Keratinocyte (primary cell): ENCODE measurements around the gene IFI27L2. TPM values are rescaled to one million over a fixed set of nuclear protein-coding genes. Genes with fewer than 3 reads are reported as not detected.

Experiments
- DNase-seq: peaks from one replicate; pipeline ENCODE4 v3.0.0-alpha.2; 2011; ENCODE audit warnings: low read depth, missing footprints, low spot score
- FAIRE-seq: peaks from 2 replicates; lab custom pipeline; 2011; peaks lifted over from hg19 to GRCh38; lab: Jason Lieb, UNC
- H2AFZ ChIP-seq: 2 replicates; pipeline ENCODE4 v1.6.0; 2012; ENCODE audit warnings: low read length, control low read depth, inconsistent platforms; ENCODE audit not compliant: control insufficient read depth
- H3K27ac ChIP-seq: 2 replicates; pipeline ENCODE4 v1.5.1; 2011; ENCODE audit warnings: low read length; ENCODE audit not compliant: control insufficient read depth, insufficient read depth
- H3K27me3 ChIP-seq: 3 replicates; pipeline ENCODE4 v1.6.0; 2011; ENCODE audit warnings: low read length; ENCODE audit not compliant: control insufficient read depth, insufficient read depth; ENCODE audit errors: extremely low read depth
- H3K36me3 ChIP-seq, 2 experiments: 2 replicates in 1 of 2; 3 replicates in 1 of 2; pipeline ENCODE4 v1.5.1; 2011; ENCODE audit warnings: low read length in 2 of 2, mild to moderate bottlenecking in 1 of 2; ENCODE audit not compliant: control insufficient read depth in 2 of 2, insufficient read depth in 2 of 2; ENCODE audit errors: extremely low read depth in 1 of 2
- H3K4me1 ChIP-seq: 3 replicates; pipeline ENCODE4 v1.5.1; 2011; ENCODE audit warnings: low read length; ENCODE audit not compliant: control insufficient read depth, insufficient read depth; ENCODE audit errors: extremely low read depth
- H3K4me2 ChIP-seq: 3 replicates; pipeline ENCODE4 v1.6.0; 2011; ENCODE audit warnings: low read depth, low read length; ENCODE audit not compliant: control insufficient read depth, insufficient read depth; ENCODE audit errors: extremely low read depth
- H3K4me3 ChIP-seq, 3 experiments: fragments of 200-600 bp in 1 of 3; sonication (generic) in 1 of 3; 2 replicates in 2 of 3; 3 replicates in 1 of 3; pipeline ENCODE4 v1.5.1; 2011 to 2016; ENCODE audit warnings: low read length in 3 of 3, mild to moderate bottlenecking in 3 of 3, control low read depth in 2 of 3, inconsistent platforms in 1 of 3, low read depth in 1 of 3, mixed read lengths in 1 of 3, mixed run types in 1 of 3, moderate library complexity in 1 of 3; ENCODE audit not compliant: control insufficient read depth in 2 of 3, insufficient read depth in 2 of 3; ENCODE audit errors: extremely low read depth in 1 of 3
- H3K79me2 ChIP-seq: 2 replicates; pipeline ENCODE4 v1.6.0; 2012; ENCODE audit warnings: low read length; ENCODE audit not compliant: control insufficient read depth, insufficient read depth
- H3K9ac ChIP-seq: 3 replicates; pipeline ENCODE4 v1.6.0; 2011; ENCODE audit warnings: low read length; ENCODE audit not compliant: control insufficient read depth, insufficient read depth; ENCODE audit errors: extremely low read depth
- H3K9me1 ChIP-seq: 3 replicates; pipeline ENCODE4 v1.6.0; 2011; ENCODE audit warnings: low read length; ENCODE audit not compliant: control insufficient read depth, insufficient read depth; ENCODE audit errors: extremely low read depth
- H3K9me3 ChIP-seq: 2 replicates; pipeline ENCODE4 v1.5.1; 2012; ENCODE audit warnings: low read depth, low read length; ENCODE audit not compliant: control insufficient read depth
- H4K20me1 ChIP-seq: 3 replicates; pipeline ENCODE4 v1.6.0; 2011; ENCODE audit warnings: low read length; ENCODE audit not compliant: control insufficient read depth, insufficient read depth; ENCODE audit errors: extremely low read depth
- EZH2 ChIP-seq: IDR thresholded peaks from one replicate; pipeline ENCODE4 v1.6.1; 2012; ENCODE audit warnings: inconsistent platforms, mild to moderate bottlenecking, low read length, moderate library complexity
- dilution Hi-C: fragments of 300-500 bp; cut with MboI; formaldehyde crosslinking; loops from one replicate; pipeline ENCODE4 v1.7.0; 2020; ENCODE audit warnings: low sequenced_read_pairs; ENCODE audit not compliant: extremely low pct_ligation_motif_present
- polyA plus RNA-seq, 5 experiments: library from polyadenylated mRNA; depleted of rRNA in 3 of 5; stranded (reverse) in 3 of 5; stranded (forward) in 1 of 5; unstranded in 1 of 5; fragments of >200 nt; gene quantifications; 1 replicate in 1 of 5; 2 replicates in 3 of 5; 3 replicates in 1 of 5; pipeline versions ENCODE4 v1.2.1 to v1.2.3, GENCODE V29; 2011 to 2012; ENCODE audit warnings: missing spikeins in 2 of 5, low read depth in 1 of 5, low replicate concordance in 1 of 5
- TF ChIP-seq, protein P1 (sequence below), 3 experiments: IDR thresholded peaks in 1 of 3; conservative IDR thresholded peaks in 1 of 3; optimal IDR thresholded peaks in 1 of 3; 2 replicates in 2 of 3; 3 replicates in 1 of 3; pipeline versions ENCODE3 to v1.5.1; 2011; ENCODE audit warnings: low read length in 3 of 3, mild to moderate bottlenecking in 3 of 3, moderate library complexity in 2 of 3, control low read depth in 1 of 3, inconsistent platforms in 1 of 3; ENCODE audit not compliant: insufficient read depth in 2 of 3; ENCODE audit errors: extremely low read depth in 1 of 3

The IFI27L2 gene
- polyA plus RNA-seq, 1 donor (not counting 4 experiments of a cell fraction or from before 2014, with no cell fraction given): 67.5 TPM

- DNase-seq: peak; percentile 55
- H3K36me3 ChIP-seq: no peaks in the 10 kb centered on the region
- no peak overlapping the region for H3K27ac ChIP-seq
- H2AFZ ChIP-seq: peak overlapping the region; percentile 81
- H3K9me1 ChIP-seq: no peaks in the 10 kb centered on the region
- H3K4me3 ChIP-seq: no peak overlapping the region
- no peak for TF ChIP-seq EZH2
- TF ChIP-seq, protein P1, sequence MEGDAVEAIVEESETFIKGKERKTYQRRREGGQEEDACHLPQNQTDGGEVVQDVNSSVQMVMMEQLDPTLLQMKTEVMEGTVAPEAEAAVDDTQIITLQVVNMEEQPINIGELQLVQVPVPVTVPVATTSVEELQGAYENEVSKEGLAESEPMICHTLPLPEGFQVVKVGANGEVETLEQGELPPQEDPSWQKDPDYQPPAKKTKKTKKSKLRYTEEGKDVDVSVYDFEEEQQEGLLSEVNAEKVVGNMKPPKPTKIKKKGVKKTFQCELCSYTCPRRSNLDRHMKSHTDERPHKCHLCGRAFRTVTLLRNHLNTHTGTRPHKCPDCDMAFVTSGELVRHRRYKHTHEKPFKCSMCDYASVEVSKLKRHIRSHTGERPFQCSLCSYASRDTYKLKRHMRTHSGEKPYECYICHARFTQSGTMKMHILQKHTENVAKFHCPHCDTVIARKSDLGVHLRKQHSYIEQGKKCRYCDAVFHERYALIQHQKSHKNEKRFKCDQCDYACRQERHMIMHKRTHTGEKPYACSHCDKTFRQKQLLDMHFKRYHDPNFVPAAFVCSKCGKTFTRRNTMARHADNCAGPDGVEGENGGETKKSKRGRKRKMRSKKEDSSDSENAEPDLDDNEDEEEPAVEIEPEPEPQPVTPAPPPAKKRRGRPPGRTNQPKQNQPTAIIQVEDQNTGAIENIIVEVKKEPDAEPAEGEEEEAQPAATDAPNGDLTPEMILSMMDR (optimal IDR thresholded peaks at IDR 0.05 in 1 of 3, IDR thresholded peaks at IDR 0.05 in 1 of 3, conservative IDR thresholded peaks at IDR 0.05 in 1 of 3; ENCODE audit: extremely low read depth in 1 of 3, insufficient read depth in 2 of 3, low read length in 3 of 3): peak; percentile 95 to 98 (median 96)
- H3K9me3 ChIP-seq: no peaks in the 10 kb centered on the region
- no peaks in the 10 kb centered on the region for H4K20me1 ChIP-seq
- dilution Hi-C loops: no loop called here
- peak overlapping the region; percentile 47 for H3K4me2 ChIP-seq
- peak overlapping the region; percentile 19 for H3K9ac ChIP-seq
- no peaks in the 10 kb centered on the region for H3K27me3 ChIP-seq
- no peaks in the 10 kb centered on the region for H3K79me2 ChIP-seq
- no peaks in the 10 kb centered on the region for H3K4me1 ChIP-seq
- FAIRE-seq: peak; percentile 96
Observed at GRCh38 chr14:94136575-94137331, 7.3 kb upstream of the IFI27L2 start.

DNA sequence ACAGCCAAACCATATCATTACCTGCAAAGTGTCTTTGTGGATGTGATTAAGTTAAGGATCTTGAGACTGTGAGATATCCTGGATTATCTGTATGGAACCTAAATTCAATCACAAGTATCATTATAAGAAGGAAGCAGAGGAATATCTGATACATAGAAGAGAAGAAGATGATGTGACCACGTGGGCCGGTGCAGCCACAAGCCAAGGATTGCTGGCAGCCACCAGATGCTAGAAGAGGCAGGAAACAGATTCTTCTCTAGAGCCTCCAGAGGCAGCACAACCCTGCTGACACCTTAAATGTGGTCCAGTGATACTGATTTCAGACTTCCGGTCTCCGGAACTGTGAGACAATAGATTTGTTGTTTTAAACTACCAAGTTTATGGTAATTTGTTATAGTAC lies 6.1 kb upstream of the IFI27L2 start:
- Histone ChIP-seq H3K4me3 (no peak overlapping the region), H4K20me1 (no peaks in the 10 kb centered on the region), H3K4me2 (no peak overlapping the region), H3K9me3 (no peaks in the 10 kb centered on the region), H2AFZ (no peak overlapping the region), H3K27me3 (no peaks in the 10 kb centered on the region), H3K79me2 (no peaks in the 10 kb centered on the region), H3K9ac (no peak overlapping the region), H3K9me1 (no peaks in the 10 kb centered on the region), H3K4me1 (peaks cover under 1% of the 10 kb centered on the region), H3K36me3 (no peaks in the 10 kb centered on the region), H3K27ac (no peak overlapping the region)
- dilution Hi-C loops: no loop called here
- FAIRE-seq: no peak
- TF ChIP-seq, protein P1 (optimal IDR thresholded peaks at IDR 0.05 in 1 of 3, IDR thresholded peaks at IDR 0.05 in 1 of 3, conservative IDR thresholded peaks at IDR 0.05 in 1 of 3; ENCODE audit: extremely low read depth in 1 of 3, insufficient read depth in 2 of 3, low read length in 3 of 3): no peak
- DNase-seq: no peak
